T-helper 2 cell treated with Interferon-gamma antibody and Interleukin-4, amounts not matched to agents 100 ng/mL and 5 ng/mL, for 36 hours (primary cell): ENCODE data around the gene CYP3A7. TPM values are rescaled to one million over a fixed set of nuclear protein-coding genes. Genes with fewer than 3 reads are reported as not detected.
"Not testable (repeated sequence)": the region's sequence is repeated elsewhere in the genome, so short reads cannot be mapped to it uniquely, and the experiment has no call there.

Experiments
- intact Hi-C: fragments of 100-400 bp; cut with micrococcal nuclease; formaldehyde crosslinking; loops from one replicate; pipeline ENCODE4 v1.15.1; 2023
- total RNA-seq: library from RNA; stranded (reverse); gene quantifications from 2 replicates; pipeline ENCODE4 v1.2.3, GENCODE V29; 2022

The CYP3A7 gene
- total RNA-seq, 1 donor from 2014 or later = not detected

DNA sequence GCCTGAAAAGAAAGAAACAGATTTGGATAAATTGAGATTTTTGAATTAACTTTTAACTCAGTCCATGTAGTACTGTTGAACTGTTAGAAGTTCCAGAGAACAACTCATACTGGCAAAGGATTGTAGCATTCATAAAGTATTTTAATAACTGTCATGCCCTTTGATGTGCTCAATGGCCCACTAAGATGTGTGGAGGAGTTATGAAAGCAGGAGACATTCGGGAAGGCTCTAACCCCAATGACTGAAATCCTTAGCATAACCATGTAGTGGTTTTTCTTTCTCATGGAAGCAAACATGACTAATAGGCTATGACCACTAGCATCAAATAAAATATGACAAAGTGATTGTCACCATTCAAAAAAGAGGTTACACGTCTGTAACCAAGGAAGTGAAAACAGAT is 25.7 kb downstream of the CYP3A7 start:
- intact Hi-C loops = no loop called here

DNA sequence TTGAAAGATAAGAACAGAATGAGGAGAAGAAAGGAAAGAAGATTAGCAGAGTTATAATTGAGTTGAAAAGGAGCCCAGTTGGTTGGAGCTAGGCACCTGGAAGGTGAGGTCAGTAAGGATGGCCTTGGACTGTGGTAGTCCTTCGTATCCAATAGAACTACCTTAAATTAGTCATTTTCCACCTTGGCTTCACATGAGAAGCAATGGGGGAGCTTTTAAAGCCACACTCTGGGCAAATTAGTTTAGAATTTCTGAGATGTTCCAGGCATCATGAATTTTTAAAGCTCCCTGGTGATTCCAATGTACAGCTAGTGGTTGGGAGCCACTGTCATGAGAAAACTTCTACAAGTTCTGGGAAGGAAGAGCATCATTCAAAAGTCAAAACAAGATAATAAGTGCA is 27.9 kb downstream of the CYP3A7 start:
- intact Hi-C loops = no loop called here

DNA sequence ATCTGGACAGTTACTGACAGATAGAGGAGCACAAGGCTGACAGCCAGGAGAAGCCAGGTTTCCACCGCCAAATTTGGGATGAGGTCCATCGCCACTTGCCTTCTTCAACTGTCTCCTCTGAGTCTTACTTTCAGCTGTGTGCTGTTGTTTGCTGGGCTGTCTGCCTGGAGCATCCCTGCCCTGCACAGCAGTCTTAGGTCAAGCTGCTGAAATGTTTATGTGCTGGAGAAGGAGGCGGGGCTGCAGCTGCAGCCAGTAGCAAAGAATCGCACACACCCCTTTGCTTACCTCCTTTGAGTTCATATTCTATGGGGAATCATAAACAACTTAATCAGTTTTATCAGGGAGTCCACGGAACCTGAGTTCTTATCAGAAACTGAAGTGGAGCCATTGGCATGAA is 35.0 kb downstream of the CYP3A7 start:
- intact Hi-C loops = no loop called here

DNA sequence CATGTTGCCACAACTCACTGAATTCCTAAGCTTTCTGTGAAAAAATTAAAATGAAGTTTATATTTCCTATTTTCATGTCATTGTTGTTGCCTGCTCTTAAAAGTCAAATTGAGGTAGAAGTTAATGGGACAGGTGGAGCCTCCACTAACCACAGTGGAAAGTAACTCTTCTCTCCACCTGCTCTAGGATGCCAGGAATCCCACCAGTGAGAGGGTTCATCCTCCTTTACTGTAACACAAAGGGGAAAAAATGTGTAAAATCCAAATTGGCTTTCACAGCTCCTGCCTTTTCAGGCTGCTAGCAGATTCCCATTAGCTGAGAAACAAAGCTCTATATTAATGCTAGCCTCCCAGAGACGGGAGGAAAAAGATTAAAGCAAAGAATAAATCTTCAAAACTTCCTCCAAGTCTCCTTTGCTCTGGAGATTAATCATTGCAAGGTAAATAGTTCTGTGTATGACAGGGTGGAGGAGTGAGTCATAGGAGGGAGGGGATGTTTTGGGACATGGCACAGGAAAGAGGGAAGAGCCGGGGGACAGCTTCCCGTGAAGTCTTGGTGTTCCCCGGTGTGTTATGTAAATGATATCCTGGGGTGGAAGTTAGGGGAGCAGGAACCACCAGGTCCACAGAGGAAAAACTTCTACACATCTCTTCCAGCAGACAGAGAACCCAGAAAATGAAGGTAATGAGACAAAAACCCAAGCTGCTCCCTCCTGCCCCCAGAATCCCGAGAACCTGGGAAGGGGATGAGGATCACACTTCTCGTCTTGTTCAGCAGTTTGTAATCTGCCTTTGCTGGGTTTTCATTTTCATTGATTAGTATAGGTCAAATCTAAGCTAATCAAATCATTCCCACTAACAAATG is 35.9 kb downstream of the CYP3A7 start:
- intact Hi-C loops = not testable (repeated sequence)

DNA sequence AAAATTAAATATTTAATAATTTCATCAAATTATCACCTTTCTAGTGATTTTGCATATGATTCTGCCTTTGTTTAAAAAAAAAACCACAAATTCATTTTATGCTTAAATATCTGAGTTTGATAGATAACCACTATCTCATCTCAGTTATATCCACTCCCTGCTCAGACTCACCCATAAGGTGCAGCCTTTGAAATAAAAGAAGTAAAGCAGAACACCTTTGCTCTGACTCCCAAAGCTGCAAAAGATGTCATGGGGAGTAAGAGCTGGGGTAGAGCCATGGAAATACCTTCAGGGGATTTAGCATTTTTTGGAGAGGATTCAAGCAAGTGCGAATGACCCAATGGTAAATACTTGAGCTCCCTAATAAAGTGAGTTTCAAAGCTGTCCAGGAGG is 40.1 kb downstream of the CYP3A7 start:
- intact Hi-C loops = no loop called here

DNA sequence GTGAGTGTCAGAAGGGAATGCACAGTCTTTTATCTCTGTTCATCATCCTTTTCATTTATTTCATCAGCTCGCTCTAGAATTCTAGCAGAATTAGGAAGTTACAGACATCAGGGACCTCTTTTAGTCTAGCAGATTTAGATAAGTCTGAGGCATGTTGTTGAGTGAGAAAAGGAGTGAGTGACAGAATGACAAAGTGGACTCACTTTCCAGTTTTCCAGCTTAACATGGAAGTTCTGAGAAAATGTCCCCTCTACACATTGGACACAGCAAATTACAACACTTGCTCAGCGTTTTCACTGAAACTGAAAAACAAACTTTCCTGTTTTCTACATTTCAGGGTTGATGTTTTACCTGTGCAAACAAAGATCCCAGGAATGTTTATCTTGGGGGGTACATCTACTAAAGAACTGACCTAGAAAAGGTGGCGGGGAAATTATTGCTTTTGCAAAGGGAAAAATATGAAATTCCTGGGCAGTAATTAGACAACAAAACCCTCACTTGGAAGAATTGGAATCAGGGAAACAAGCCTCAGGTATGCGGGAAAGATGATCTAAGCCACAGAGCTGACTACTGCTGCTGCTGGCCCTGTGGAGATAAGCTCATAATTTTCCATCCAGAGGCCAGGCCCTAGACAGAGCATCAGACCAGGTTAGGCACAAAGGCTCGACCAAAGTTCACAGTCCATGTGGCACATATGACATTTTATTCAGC is 40.6 kb downstream of the CYP3A7 start:
- intact Hi-C loops = no loop called here

DNA sequence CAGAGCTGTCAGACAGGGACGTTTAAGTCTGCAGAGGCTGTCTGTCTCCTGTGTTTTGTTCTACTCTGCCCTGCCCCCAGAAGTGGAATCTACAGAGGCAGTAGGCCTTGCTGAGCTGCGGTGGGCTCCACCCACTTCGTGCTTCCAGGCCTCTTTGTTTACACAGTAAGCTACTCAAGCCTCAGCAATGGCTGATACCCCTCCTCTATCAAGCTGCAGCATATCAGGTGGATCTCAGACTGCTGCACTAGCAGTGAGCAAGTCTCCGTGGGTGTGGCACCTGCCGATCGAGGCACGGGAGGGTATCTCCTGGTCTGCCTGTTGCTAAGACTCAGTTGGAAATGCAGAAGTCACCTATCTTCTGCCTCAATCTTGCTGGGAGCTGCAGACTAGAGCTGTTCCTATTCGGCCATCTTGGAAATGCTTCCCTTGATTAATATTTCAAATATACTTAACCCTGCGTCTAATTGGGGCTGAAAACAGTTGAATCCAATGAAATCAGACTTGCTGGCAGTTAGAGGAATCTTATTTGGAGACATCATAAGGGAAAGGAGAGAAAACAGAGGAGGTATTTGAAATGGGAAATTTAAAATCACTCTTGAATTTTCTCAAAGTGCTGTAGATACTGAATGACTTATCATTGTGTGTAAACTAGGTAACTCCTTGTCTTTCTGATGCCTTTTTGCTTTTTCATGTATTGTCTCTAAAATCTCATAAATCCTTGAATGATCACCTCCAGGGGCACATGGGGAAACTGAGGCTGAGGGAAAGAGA is 41.4 kb downstream of the CYP3A7 start:
- intact Hi-C loops = no loop called here

DNA sequence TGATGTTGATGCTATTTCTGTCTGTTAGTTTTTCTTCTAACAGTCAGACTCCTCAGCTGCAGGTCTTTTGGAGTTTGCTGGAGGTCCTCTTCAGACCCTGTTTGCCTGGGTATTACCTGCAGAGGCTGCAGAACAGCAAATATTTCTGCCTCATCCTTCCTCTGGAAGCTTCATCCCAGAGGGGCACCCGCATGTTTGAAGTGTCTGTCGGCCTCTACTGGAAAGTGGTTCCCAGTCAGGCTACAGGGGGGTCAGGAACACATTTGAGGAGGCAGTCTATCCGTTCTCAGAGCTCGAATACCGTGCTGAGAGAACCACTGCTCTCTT is 41.9 kb downstream of the CYP3A7 start:
- intact Hi-C loops = no loop called here

DNA sequence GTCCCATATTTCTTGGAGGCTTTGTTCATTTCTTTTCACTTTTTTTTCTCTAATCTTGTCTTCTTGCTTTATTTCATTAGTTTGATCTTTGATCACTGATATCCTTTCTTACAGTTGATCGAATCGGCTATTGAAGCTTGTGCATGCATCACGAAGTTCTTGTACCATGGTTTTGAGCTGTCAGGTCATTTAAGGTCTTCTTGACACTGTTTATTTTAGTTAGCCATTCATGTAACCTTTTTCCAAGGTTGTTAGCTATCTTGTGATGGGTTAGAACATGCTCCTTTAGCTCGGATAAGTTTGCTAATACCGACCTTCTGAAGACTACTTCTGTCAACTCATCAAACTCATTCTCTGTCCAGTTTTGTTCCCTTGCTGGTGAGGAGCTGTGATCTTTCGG is 42.4 kb downstream of the CYP3A7 start:
- intact Hi-C loops = not testable (repeated sequence)

DNA sequence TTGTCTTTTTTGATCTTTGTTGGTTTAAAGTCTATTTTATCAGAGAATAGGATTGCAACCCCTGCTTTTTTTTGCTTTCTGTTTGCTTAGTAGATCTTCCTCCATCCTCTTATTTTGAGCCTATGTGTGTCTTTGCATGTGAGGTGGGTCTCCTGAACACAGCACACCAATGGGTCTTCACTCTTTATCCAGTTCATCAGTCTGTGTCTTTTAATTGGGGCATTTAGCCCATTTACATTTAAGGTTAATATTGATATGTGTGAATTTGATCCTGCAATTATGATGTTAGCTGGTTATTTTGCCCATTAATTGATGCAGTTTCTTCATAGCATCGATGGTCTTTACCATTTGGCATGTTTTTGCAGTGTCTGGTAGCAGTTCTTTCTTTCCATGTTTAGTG is 43.3 kb downstream of the CYP3A7 start:
- intact Hi-C loops = not testable (repeated sequence)

DNA sequence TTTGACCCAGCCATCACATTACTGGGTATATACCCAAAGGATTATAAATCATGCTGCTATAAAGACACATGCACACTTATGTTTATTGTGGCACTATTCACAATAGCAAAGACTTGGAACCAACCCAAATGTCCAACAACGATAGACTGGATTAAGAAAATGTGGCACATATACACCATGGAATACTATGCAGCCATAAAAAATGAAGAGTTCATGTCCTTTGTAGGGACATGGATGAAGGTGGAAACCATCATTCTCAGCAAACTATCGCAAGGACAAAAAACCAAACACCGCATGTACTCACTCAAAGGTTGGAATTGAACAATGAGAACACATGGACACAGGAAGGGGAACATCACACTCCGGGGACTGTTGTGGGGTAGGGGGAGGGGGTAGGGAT is 44.1 kb downstream of the CYP3A7 start:
- intact Hi-C loops = not testable (repeated sequence)

DNA sequence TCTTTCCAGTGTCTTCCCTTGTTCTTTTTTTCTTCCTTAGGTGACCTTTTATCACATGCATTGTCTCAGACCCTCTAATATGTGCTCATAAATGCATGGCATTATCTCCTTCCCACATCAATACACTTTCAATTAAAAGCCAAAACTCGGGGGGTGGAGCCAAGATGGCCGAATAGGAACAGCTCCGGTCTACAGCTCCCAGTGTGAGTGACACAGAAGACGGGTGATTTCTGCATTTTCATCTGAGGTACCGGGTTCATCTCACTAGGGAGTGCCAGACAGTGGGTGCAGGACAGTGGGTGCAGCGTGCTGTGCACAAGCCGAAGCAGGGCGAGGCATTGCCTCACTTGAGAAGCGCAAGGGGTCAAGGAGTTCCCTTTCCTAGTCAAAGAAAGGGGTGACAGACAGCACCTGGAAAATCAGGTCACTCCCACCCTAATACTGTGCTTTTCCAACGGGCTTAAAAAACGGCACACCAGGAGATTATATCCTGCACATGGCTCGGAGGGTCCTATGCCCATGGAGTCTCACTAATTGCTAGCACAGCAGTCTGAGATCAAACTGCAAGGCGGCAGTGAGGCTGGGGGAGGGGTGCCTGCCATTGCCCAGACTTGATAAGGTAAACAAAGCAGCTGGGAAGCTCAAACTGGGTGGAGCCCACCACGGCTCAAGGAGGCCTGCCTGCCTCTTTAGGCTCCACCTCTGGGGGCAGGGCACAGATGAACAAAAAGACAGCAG is 49.0 kb downstream of the CYP3A7 start:
- intact Hi-C loops = not testable (repeated sequence)

DNA sequence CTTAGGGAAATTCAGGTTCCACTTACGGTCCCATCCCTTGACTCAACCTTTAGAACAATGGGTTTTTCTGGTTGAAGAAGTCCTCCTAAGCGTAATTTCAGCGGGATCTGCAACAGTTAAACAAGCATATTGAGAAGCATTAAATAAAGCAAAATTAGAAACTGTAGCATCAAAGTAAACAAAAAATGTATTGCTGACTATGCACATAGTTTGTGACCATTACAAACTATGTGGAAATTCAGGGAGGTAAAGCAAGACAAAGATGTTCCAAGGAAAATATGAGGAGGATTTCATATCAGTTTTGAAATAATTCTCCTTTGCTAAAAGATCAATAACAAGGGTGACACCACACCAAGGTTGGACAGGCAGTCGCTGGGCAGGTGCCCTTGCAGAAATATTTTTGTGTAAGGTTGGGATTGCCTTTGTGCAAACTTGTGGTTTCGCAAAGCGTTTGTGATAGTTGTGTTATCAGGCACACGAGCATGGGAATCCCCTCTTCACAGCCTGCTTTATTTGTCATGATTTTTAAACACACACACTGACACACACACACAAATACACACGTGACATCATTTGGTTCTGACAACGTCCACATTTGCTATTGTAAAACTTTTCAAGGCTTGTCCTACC is 49.8 kb downstream of the CYP3A7 start:
- intact Hi-C loops = no loop called here

DNA sequence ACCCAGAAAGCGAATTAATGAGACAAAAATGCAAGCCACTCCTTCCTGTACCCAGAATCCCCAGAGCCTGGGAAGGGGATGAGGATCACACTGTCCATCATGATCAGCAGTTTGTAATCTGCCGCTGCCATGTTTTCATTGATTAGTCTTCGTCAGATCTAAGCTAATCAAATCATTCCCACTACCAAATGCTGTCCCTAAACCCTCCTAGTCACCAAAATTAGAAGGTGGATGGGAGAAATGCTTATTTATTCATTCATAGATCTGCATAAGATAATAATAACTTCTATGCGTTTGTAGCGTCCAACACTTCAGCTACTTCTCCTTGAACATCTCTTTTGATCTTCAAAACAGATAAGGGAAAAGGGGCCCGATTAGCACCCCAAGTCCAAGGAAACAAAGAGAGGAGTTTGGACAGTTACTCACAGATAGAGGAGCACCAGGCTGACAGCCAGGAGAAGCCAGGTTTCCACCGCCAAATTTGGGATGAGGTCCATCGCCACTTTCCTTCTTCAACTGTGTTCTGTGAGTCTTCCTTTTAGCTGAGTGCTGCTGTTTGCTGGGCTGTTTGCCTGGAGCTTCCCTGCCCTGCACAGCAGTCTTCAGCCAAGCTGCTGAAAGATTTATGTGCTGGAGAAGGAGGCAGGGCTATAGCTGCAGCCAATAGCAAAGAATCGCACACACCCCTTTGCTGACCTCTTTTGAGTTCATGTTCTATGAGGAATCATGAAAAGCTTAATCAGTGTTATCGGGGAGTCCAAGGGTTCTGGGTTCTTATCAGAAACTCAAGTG is 55.4 kb downstream of the CYP3A7 start, which contains the start of gene CYP3A5:
CYP3A5 (minus strand) TSS at position 597 of the 792 bp plus-strand sequence; CDS start at position 497, 100 bp downstream.
- intact Hi-C loops = no loop called here

DNA sequence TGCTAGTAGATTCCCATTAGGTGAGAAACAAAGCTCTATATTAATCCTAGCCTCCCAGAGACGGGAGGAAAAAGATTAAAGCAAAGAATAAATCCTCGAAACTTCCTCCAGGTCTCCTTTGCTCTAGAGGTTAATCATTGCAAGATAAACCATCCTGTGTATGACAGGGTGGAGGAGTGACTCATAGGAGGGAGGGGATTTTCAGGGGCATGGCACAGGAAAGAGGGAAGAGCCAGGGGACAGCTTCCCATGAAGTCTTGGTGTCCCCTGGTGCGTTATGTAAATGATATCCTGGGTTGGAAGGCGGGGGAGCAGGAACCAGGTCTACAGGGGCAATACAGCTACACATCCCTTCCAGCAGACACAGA is 56.0 kb downstream of the CYP3A7 start:
- intact Hi-C loops = no loop called here

DNA sequence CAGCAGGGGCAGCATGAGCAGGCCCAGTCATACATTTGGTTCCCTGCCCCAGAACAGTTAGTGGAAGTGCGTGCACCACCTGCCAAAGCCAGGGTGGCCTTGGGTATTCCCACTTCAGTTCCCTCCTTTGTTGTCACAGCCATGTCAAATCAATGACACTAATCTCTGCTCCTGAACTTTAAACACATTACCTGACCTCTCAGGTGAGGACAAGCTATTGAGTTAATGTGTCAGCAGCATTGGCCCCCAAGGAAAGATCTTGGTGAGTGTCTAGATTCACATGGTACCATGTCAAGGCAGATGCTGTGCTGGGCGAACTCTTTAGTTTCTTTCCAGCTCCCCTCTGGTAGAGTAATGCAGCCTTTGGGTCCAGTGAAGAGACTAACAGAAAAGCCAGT is 57.3 kb downstream of the CYP3A7 start:
- intact Hi-C loops = no loop called here

DNA sequence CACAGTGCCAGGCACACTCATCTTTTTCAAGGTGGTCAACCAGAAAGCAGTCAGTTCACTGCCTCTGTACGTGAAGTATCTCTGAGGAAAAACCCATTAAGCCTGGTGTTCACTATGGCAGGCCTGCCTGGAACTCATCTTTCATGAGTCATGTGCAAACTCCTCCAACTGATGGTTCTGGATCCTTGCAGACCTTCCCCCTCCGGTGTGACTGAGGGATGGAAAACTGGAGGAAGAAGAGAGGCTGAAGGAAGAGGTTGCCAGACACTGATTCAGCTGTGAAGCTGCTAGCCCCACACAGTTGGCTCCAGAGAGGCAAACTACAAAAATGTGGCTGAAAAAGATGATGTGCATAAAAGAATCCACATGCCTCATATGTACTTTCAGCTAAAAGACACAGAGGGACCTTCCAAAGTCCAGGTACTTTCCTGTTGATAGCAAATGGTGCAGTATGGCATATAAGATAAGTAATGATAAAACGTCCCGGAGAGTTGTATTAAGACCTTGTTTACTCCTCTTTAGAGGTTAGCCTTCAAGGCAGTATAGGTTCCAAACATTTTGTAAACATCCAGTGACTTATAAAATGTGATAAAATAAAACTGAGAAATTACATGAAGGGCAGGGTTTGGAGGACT is 57.9 kb downstream of the CYP3A7 start:
- intact Hi-C loops = no loop called here

DNA sequence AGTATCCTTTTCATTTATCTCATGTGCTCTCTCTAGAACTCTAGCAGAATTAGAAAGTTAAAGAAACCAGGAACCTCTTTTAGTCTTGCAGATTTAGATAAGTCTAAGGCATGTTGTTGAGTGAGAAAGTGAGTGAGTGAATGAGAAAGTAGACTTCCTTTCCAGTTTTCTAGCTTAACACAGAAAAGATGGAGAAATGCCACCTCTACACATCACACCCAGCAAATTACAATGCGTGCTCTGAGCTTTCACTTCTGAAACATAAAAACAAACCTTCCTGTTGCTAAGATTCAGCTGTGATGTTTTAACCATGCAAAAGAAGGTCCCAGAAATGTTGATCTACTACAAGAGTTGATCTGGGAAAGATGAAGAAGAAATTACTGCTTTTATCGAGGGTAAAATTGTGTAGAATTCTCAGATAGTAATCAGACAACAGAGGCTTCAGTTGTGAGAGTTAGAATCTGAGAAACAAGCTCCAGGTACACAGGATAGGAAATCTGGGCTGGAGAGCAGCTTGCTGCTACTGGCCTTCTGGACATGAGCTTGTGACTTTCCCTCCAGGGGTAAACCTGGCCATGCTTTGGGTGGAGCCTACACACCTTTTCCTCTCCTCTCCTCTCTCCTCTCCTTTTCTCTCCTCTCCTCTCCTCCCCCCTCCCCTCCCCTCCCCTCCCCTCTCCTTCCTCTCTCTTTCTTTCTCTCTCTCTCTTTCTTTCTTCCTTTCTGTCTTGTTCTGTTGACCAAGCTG is 59.8 kb downstream of the CYP3A7 start:
- intact Hi-C loops = no loop called here

DNA sequence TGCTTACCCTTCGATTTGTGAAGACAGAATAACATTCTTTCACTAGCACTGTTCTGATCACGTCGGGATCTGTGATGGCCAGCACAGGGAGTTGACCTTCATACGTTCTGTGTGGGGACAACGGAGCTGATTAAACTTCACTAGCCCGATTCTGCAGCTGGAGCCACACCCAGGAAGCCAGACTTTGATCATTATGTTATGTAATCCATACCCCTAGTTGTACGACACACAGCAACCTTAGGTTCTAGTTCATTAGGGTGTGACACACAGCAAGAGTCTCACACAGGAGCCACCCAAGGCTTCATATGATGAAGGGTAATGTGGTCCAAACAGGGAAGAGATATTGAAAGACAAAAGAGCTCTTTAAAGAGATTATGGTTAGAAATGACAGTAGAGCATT is 62.4 kb downstream of the CYP3A7 start:
- intact Hi-C loops = no loop called here
